HG03558 (cell line): ENCODE measurements around the gene SPP2.

Source experiments
- ATAC-seq: cut with Tn5 transposase; IDR thresholded peaks from one replicate; pipeline ENCODE4 v1.9.1; 2021; ENCODE audit warnings: moderate number of reproducible peaks; ENCODE audit not compliant: unreplicated experiment; ENCODE audit errors: extremely low read depth

Gene SPP2

DNA sequence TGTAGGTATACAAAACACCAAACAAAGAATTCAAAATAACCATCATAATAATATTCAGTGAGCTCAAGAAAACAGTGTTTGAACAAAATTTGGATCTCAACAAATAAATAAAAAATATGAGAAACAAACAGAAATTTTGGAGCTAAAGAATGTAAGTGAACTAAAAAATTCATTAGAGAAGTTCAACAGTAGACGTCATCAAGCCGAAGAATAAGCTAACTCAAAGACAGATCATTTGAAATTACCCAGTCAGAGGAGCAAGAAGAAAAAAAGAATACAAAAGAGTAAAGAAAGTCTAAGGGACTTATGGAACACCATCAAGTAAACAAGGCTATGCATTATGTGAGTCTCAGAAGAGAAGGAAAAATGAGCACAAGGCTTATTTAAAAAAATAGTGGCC is 16.6 kb upstream of the SPP2 start:
- ATAC-seq = no peak

DNA sequence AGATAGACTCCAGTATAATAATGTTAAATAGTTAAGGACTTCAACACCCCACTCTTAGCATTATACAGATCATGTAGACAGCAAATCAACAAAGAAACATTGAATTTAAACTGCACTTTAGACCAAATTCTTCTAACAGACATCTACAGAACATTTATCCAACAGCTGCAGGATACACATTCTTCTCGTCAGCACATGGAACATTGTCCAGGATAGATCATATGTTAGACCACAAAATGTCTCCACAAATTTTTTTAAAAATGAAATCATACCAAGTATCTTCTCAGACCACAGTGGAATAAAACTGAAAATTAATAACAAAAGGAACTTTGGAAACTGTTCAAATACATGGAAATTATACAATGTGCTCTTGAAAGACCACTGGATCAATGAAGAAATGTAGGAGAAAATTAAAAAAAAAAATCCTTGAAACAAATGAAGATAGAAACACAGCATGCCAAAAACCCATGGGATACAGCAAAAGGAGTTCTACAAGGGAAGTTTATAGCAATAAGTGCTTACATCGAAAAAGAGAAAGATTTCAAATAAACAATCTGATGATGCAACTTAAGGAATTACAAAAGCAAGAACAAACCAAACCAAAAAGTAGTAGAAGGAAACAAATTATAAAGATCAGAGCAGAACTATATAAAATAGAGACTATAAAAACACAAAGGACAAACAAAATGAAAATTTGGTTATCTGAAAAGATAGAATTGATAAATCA is 12.3 kb upstream of the SPP2 start:
- ATAC-seq = no peak

DNA sequence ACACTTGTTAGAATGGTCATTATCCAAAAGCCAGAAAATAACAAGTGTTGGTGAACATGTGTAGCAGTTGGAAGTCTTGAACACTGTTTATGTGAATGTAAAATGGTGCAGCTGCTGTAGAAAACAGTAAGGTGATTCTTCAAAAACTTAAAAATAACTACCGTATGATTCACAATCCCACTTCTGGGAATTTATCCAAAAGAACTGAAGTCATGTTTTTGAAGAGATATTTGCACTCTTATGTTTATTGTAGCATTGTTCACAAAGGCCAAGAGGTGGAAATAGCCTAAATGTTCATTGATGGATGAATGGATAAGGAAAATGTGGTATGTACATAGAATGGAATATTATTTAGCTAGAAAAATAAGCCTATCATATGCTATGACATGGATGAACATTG is 6.3 kb upstream of the SPP2 start:
- ATAC-seq = no peak

GRCh38 chr2:234046521-234046920 is 4.0 kb upstream of the SPP2 start:
- ATAC-seq = no peak

DNA sequence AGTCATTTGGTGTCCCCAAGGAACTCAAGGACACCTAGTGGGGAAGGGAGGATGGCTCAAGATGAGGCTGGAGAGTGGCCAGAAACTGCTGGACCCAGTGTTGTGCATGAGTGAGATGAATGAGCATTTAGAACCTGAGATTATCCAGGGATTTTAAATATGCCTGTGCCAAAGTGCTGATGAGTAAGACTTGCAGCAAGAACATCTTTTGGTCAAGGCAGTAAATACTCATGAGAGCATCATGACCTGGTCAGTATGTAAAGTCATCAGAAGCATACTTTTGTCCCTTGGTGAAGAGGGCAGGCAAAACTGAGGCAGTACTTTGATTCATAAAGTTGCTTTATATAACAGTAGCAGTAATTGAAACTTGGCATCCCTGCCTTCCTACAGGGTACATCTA is 3.1 kb upstream of the SPP2 start:
- no peak for ATAC-seq

- no peak for ATAC-seq
Observed at GRCh38 chr2:234048049-234048448, 2.5 kb upstream of the SPP2 start.

DNA sequence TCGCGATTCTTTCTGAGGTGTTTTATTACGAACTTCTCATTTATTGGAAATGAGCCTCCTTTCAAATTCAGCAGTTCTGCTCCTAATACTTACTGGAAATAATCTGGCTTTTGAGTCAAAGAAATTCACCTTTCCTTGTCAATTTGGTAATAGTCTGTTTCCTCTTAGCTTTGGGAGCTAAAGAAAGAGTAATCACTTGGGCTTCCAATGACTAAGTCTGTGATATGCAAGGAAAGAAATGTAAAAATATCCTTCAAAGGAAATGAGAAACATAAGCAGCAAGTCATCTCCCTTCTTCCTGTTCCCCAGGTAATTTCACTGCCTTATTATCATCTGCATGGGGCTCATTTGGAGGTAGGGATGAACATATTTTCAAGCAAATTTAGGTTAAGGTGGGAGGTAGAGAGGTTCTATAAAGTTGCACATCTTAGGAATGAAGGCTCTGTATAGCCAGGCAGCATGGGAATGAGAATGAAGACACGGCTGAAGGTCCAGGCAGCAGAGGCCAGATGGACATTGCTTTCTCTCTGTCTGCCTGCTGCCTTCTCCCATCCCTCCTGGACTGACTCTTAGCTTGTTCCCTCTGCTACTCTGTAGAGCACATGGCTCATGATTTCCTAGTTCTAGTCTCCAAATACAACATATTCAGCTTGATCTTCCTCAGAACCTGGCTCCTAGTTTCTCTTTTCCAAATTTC is 1.0 kb downstream of the SPP2 start:
- no peak for ATAC-seq

DNA sequence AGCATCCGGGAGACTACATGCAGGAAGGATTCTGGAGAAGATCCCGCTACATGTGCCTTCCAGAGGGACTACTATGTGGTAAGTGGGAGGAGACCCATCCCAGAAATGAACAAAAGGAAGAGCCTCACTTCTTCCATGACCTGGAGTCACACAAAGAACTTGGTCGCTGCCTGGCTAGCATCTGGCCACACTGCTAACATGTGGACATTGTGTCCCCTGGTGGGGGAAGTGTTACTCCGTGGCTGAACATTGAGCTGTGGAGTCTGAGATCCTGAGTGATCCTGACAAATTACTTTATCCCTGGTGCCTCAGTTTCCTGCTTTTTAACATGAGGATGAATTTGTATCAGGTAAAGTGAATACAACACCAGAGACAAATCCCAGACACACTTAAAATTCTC is 8.4 kb downstream of the SPP2 start:
- no peak for ATAC-seq

- ATAC-seq = no peak
Observed at GRCh38 chr2:234060236-234060635, 9.7 kb downstream of the SPP2 start.

- no peak for ATAC-seq
Observed at GRCh38 chr2:234061624-234062257, 11.2 kb downstream of the SPP2 start.

DNA sequence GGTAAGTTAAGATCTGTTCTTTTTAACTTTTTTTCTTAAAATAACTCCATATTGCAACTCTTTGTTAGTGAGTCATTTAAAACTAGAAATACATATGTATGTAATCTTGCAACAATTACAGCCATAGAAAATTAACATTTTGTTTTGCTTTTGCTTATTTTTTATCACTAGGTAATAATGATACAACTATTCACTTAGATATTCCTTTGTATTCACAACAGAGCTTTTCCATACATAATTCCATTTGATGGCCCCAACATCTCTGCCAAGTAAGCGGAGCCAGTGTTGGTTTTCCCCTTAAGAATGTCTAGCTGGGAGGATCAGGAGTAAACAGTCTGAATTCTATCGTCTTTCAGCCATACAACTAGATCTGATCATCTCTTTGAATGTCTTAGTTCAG is 16.1 kb downstream of the SPP2 start:
- no peak for ATAC-seq

GRCh38 chr2:234071664-234072063 is 21.2 kb downstream of the SPP2 start:
- no peak for ATAC-seq

DNA sequence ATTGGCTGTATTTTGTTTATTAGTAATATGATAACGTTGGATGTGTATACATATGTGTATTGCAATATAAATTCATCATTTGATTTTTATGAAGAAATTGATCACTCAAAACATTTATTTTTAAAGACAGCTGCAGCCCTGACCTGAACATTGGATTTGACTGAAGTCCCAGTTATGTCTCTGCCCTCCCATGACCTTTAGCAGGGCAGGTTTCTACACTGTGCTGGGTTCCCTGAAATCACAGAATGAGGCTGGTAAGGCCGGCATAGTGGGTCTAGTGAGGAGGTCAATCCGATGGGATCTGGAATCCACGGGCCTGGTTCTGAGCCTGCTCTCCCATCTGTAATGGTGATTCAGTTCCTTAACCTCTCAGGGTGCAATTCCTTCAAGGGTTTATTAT is 22.0 kb downstream of the SPP2 start:
- ATAC-seq = no peak

DNA sequence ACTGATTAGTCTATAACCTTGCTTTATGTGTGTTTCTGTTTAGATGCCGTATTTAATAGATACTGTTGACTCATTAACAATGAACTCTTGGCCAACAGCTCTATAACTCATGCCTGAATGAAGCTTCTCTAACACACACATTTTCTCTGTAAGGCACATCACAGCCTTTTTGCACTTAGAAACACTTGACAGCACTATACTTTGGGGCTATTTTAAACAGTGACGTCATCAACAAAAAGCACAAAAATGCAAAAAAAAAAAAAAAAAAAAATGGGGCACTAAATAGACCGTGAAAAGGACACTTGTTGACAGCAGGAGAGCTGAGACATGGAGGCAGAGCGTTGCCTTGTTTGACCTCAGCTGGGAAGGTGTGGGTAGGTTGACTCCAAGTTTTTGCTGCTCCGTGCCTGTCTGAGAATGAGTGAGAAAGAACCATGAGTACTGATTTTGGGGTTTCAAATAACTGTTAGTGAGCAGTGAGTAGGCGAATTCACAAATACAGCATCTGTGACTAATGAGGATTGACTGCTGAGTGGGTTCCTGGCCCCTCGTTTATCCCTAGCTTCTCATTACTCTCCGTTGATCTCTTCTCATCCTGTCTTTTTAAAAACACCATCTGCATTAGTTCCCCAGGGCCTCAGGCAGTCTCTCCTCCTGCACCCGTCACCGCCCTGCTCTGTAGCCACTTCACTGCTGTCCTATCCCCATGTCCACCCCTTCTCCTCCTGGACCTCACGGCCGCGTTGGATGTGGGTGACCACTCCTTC is 24.4 kb downstream of the SPP2 start:
- no peak for ATAC-seq

GRCh38 chr2:234075518-234075915 is 25.0 kb downstream of the SPP2 start:
- ATAC-seq = no peak

DNA sequence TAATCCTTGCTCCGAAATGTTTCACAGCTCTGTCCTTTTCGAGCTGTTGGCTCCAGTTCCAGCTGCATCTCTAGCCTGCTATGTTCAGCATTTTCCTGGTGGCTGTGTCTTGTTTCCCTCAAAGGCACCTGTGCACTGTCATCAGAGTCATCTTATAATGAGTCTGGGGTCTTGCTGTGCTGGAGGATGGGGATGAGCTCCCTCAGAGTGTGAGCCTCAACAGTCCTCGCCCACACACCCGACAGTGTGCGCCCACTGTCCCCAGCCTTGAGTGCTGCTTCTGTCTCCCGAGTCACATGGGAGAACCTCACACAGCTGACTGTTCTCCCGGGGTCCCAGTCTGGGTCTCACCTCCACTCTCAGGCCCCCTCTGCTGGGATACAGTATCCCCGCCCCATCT is 25.4 kb downstream of the SPP2 start:
- ATAC-seq = no peak

- no peak for ATAC-seq
Observed at GRCh38 chr2:234076451-234076850, 25.9 kb downstream of the SPP2 start.

DNA sequence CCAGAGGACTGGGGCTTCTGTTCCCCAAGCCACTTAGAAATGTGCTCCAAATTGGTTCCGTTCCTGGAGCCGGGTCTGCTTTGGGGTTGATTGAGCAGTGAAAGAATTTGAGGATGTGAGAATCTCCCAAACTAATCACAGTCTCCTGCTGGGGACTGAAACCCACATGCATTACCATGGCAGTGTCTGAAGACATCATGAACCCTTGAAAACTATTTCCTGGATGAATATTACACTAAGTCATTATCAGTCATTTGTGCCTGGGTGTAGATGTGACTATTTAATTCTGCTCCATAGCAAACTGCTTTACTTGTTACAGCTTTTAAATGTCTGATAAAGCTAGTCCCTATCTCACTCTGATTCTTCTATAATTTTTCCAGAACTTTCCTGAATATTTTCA is 27.6 kb downstream of the SPP2 start:
- ATAC-seq = no peak

- no peak for ATAC-seq
Observed at GRCh38 chr2:234081970-234082822, 31.7 kb downstream of the SPP2 start.
